Activated T-helper 2 cell treated with anti-CD3 and anti-CD28 coated beads, Interferon-gamma antibody, Interleukin-2, Interleukin-4, amounts not matched to agents 10 μg/mL and 5 μg/mL and 100 μg/mL, durations not matched to agents 14 hours and 24 hours and 36 hours (primary cell): Measurements from ENCODE around the gene CPNE6. TPM values are rescaled to one million over a fixed set of nuclear protein-coding genes. Genes with fewer than 3 reads are reported as not detected.

Source experiments
- DNase-seq: peaks from one replicate; pipeline ENCODE4 v3.0.0; 2021; ENCODE audit warnings: low spot score
- H3K27ac Mint-ChIP-seq: one replicate; pipeline ENCODE4 v1.8.0; 2021; ENCODE audit warnings: mixed read lengths
- H3K27me3 Mint-ChIP-seq: one replicate; pipeline ENCODE4 v1.8.0; 2021; ENCODE audit warnings: low read depth, mixed read lengths
- H3K36me3 Mint-ChIP-seq: one replicate; pipeline ENCODE4 v1.8.0; 2021; ENCODE audit warnings: low read depth, mixed read lengths
- H3K4me1 Mint-ChIP-seq: one replicate; pipeline ENCODE4 v1.8.0; 2021; ENCODE audit warnings: low read depth, mixed read lengths
- H3K4me3 Mint-ChIP-seq: one replicate; pipeline ENCODE4 v1.8.0; 2021; ENCODE audit warnings: low read depth, mild to moderate bottlenecking, moderate library complexity, mixed read lengths
- H3K9me3 Mint-ChIP-seq: one replicate; pipeline ENCODE4 v1.8.0; 2021; ENCODE audit warnings: mixed read lengths
- intact Hi-C: fragments of 100-400 bp; cut with micrococcal nuclease; formaldehyde crosslinking; loops from one replicate; pipeline ENCODE4 v1.15.1; 2023
- total RNA-seq: library from RNA; stranded (reverse); gene quantifications from 2 replicates; pipeline ENCODE4 v1.2.3, GENCODE V29; 2022

The CPNE6 gene
- total RNA-seq, 1 donor from 2014 or later = not detected

GRCh38 chr14:24076302-24076601 is 4.9 kb downstream of the CPNE6 start:
- intact Hi-C loops = no loop called here
- DNase-seq = no peak
- no peak overlapping the region for H3K27ac Mint-ChIP-seq

GRCh38 chr14:24077086-24077485 is 5.7 kb downstream of the CPNE6 start:
- Mint-ChIP-seq H3K36me3 (no peaks in the 10 kb centered on the region), H3K4me1 (peaks cover 24% of the 10 kb centered on the region), H3K4me3 (no peak overlapping the region), H3K27me3 (no peaks in the 10 kb centered on the region), H3K27ac (no peak overlapping the region), H3K9me3 (no peaks in the 10 kb centered on the region)
- DNase-seq = no peak
- intact Hi-C loops = no loop called here

More at GRCh38 chr14:24076302-24076601, 4.9 kb downstream of the CPNE6 start:
- Mint-ChIP-seq H3K9me3 (no peaks in the 10 kb centered on the region), H3K27me3 (no peaks in the 10 kb centered on the region), H3K36me3 (no peaks in the 10 kb centered on the region), H3K4me3 (no peak overlapping the region), H3K4me1 (peaks cover 21% of the 10 kb centered on the region)

GRCh38 chr14:24078146-24078545 is 6.8 kb downstream of the CPNE6 start:
- peaks cover 27% of the 10 kb centered on the region for H3K4me1 Mint-ChIP-seq
- H3K36me3 Mint-ChIP-seq = no peaks in the 10 kb centered on the region
- DNase-seq = no peak
- intact Hi-C loops = no loop called here
- H3K9me3 Mint-ChIP-seq = no peaks in the 10 kb centered on the region
- H3K27ac Mint-ChIP-seq = no peak overlapping the region
- no peak overlapping the region for H3K4me3 Mint-ChIP-seq
- no peaks in the 10 kb centered on the region for H3K27me3 Mint-ChIP-seq

- DNase-seq = no peak
- Mint-ChIP-seq H3K4me3 (no peak overlapping the region), H3K4me1 (peaks cover 27% of the 10 kb centered on the region), H3K36me3 (no peaks in the 10 kb centered on the region), H3K27ac (no peak overlapping the region), H3K9me3 (no peaks in the 10 kb centered on the region), H3K27me3 (no peaks in the 10 kb centered on the region)
- intact Hi-C loops = no loop called here
These were observed 8.3 kb downstream of the CPNE6 start for GRCh38 chr14:24079491-24080141.

- Mint-ChIP-seq H3K27ac (peak overlapping the region; percentile 46), H3K9me3 (no peaks in the 10 kb centered on the region), H3K4me3 (peak overlapping the region; percentile 75)
These were observed 8.8 kb downstream of the CPNE6 start for GRCh38 chr14:24080142-24080530.

GRCh38 chr14:24080888-24081738 is 9.8 kb downstream of the CPNE6 start:
- Mint-ChIP-seq H3K9me3 (no peaks in the 10 kb centered on the region), H3K27ac (peak overlapping the region; percentile 71), H3K36me3 (no peaks in the 10 kb centered on the region), H3K4me3 (peak overlapping the region; percentile 75), H3K27me3 (no peaks in the 10 kb centered on the region), H3K4me1 (peaks cover 17% of the 10 kb centered on the region)
- DNase-seq = peak; percentile 73
- intact Hi-C loops = no loop called here

More at GRCh38 chr14:24080142-24080530, 8.8 kb downstream of the CPNE6 start:
- Mint-ChIP-seq H3K27me3 (no peaks in the 10 kb centered on the region), H3K4me1 (peaks cover 26% of the 10 kb centered on the region), H3K36me3 (no peaks in the 10 kb centered on the region)
- no peak for DNase-seq
- intact Hi-C loops = no loop called here

- peak overlapping the region; percentile 45 for H3K27ac Mint-ChIP-seq
These were observed 10.4 kb downstream of the CPNE6 start for GRCh38 chr14:24081739-24082211.

GRCh38 chr14:24082411-24083080 is 11.2 kb downstream of the CPNE6 start:
- Mint-ChIP-seq H3K4me1 (peaks cover 17% of the 10 kb centered on the region), H3K4me3 (peak overlapping the region; percentile 73)
- DNase-seq = no peak

More at GRCh38 chr14:24081739-24082211, 10.4 kb downstream of the CPNE6 start:
- Mint-ChIP-seq H3K36me3 (no peaks in the 10 kb centered on the region), H3K27me3 (no peaks in the 10 kb centered on the region), H3K4me3 (peak overlapping the region; percentile 73), H3K4me1 (peaks cover 17% of the 10 kb centered on the region), H3K9me3 (no peaks in the 10 kb centered on the region)
- intact Hi-C loops = no loop called here
- DNase-seq = no peak

GRCh38 chr14:24083462-24083861 is 12.1 kb downstream of the CPNE6 start:
- Mint-ChIP-seq H3K4me3 (no peak overlapping the region), H3K9me3 (no peaks in the 10 kb centered on the region), H3K4me1 (peaks cover 17% of the 10 kb centered on the region), H3K27ac (no peak overlapping the region), H3K27me3 (no peaks in the 10 kb centered on the region), H3K36me3 (no peaks in the 10 kb centered on the region)
- intact Hi-C loops = no loop called here
- no peak for DNase-seq

More at GRCh38 chr14:24082411-24083080, 11.2 kb downstream of the CPNE6 start:
- peak overlapping the region; percentile 45 for H3K27ac Mint-ChIP-seq
- intact Hi-C loops = no loop called here
- H3K36me3 Mint-ChIP-seq = no peaks in the 10 kb centered on the region
- no peaks in the 10 kb centered on the region for H3K9me3 Mint-ChIP-seq
- H3K27me3 Mint-ChIP-seq = no peaks in the 10 kb centered on the region

- DNase-seq = no peak
- H3K36me3 Mint-ChIP-seq = no peaks in the 10 kb centered on the region
- peaks cover 17% of the 10 kb centered on the region for H3K4me1 Mint-ChIP-seq
- no peaks in the 10 kb centered on the region for H3K27me3 Mint-ChIP-seq
- no peak overlapping the region for H3K27ac Mint-ChIP-seq
- H3K9me3 Mint-ChIP-seq = no peaks in the 10 kb centered on the region
- no peak overlapping the region for H3K4me3 Mint-ChIP-seq
- intact Hi-C loops = no loop called here
These were observed 13.1 kb downstream of the CPNE6 start for GRCh38 chr14:24084440-24084839.

GRCh38 chr14:24085215-24085614 is 13.9 kb downstream of the CPNE6 start:
- no peaks in the 10 kb centered on the region for H3K9me3 Mint-ChIP-seq
- no peak overlapping the region for H3K4me3 Mint-ChIP-seq
- intact Hi-C loops = no loop called here
- H3K4me1 Mint-ChIP-seq = peaks cover 15% of the 10 kb centered on the region
- no peak for DNase-seq
- H3K27me3 Mint-ChIP-seq = no peaks in the 10 kb centered on the region
- no peak overlapping the region for H3K27ac Mint-ChIP-seq
- H3K36me3 Mint-ChIP-seq = no peaks in the 10 kb centered on the region

- Mint-ChIP-seq H3K9me3 (no peaks in the 10 kb centered on the region), H3K36me3 (no peaks in the 10 kb centered on the region), H3K27ac (no peak overlapping the region), H3K4me3 (no peak overlapping the region), H3K27me3 (no peaks in the 10 kb centered on the region), H3K4me1 (peaks cover 12% of the 10 kb centered on the region)
- intact Hi-C loops = no loop called here
- DNase-seq = no peak
These were observed 15.0 kb downstream of the CPNE6 start for GRCh38 chr14:24086193-24086955.
